ENCODE results near the gene ADGRG3. TPM values are rescaled to one million over a fixed set of nuclear protein-coding genes. Genes with fewer than 3 reads are reported as not detected.

ADGRG3 gene
- total RNA-seq, 1 donor from 2014 or later: not detected

DNA sequence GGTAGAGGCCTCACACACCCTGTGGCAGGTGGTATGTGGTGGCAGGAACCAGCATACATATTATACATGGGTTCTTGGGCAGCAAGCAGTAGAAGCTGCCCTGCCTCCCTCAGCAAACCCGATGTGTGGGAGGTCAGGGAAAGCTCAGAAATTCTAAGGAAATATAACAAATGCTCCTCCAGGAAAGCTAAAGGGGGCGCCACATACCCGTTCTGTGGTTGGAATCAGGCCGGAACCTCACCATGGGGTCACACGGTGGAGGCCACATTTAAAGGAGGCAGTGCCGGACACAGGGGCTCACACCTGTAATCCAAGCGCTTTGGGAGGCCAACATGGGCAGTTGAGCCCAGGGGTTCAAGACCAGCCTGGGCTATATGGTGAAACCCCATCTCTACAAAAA is 55.1 kb downstream of the ADGRG3 start:
- Mint-ChIP-seq H3K9me3 (no peaks in the 10 kb centered on the region), H3K4me3 (no peak overlapping the region)

DNA sequence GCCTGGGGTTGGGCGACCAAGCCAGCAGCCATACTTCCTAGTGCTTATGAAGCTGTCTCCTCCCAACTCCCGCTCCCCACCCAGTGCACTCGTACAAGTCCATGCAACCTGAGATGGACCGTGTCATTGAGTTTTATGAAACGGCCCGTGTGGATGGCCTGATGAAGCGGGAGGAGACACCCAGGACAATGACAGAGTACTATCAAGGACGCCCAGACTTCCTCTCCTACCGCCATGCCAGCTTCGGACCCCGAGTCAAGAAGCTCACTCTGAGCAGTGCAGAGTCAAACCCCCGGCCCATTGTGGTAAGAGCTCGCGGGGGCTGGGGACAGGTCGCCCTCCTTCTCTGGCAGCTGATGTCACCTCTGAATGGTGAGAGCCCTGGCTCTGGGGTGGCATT is 56.4 kb downstream of the ADGRG3 start:
- no peak for DNase-seq (ENCODE audit: low read depth, low spot score)

More for the DNA sequence above, 55.1 kb downstream of the ADGRG3 start:
- Mint-ChIP-seq H3K36me3 (ENCODE audit: low read depth) (no peaks in the 10 kb centered on the region), H3K27ac (ENCODE audit: unreplicated experiment) (peak overlapping the region; percentile 14), H3K4me1 (no peaks in the 10 kb centered on the region), H3K27me3 (ENCODE audit: low read depth) (no peaks in the 10 kb centered on the region)
- DNase-seq (ENCODE audit: low read depth, low spot score): peak; percentile 38
- TF ChIP-seq, protein P1, sequence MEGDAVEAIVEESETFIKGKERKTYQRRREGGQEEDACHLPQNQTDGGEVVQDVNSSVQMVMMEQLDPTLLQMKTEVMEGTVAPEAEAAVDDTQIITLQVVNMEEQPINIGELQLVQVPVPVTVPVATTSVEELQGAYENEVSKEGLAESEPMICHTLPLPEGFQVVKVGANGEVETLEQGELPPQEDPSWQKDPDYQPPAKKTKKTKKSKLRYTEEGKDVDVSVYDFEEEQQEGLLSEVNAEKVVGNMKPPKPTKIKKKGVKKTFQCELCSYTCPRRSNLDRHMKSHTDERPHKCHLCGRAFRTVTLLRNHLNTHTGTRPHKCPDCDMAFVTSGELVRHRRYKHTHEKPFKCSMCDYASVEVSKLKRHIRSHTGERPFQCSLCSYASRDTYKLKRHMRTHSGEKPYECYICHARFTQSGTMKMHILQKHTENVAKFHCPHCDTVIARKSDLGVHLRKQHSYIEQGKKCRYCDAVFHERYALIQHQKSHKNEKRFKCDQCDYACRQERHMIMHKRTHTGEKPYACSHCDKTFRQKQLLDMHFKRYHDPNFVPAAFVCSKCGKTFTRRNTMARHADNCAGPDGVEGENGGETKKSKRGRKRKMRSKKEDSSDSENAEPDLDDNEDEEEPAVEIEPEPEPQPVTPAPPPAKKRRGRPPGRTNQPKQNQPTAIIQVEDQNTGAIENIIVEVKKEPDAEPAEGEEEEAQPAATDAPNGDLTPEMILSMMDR (conservative IDR thresholded peaks at IDR 0.05): peak; percentile 46

DNA sequence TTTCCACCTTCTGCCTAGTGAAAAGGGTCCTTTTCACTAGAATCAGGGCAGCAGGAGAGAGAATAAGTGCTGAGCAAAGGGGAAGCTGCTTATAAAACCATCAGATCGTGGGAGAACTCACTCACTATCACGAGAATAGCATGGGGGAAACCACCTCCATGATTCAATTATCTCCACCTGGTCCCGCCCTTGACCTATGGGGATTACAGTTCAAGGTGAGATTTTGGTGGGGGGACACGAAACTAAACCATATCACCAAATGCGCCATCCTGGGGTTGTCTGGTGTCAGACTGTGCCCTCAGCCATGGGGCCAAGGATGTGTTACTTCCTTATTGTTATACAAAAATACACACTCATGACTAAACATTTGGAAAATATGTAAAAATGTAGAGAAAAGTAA is 57.0 kb downstream of the ADGRG3 start:
- no peak overlapping the region for H3K27ac Mint-ChIP-seq (ENCODE audit: unreplicated experiment)
- no peaks in the 10 kb centered on the region for H3K4me1 Mint-ChIP-seq
- TF ChIP-seq, protein P1 (conservative IDR thresholded peaks at IDR 0.05): no peak
- no peaks in the 10 kb centered on the region for H3K9me3 Mint-ChIP-seq
- no peak overlapping the region for H3K4me3 Mint-ChIP-seq
- H3K36me3 Mint-ChIP-seq (ENCODE audit: low read depth): no peaks in the 10 kb centered on the region
- DNase-seq (ENCODE audit: low read depth, low spot score): no peak
- no peaks in the 10 kb centered on the region for H3K27me3 Mint-ChIP-seq (ENCODE audit: low read depth)

More for the DNA sequence above, 56.4 kb downstream of the ADGRG3 start:
- H3K27ac Mint-ChIP-seq (ENCODE audit: unreplicated experiment): no peak overlapping the region
- H3K9me3 Mint-ChIP-seq: no peaks in the 10 kb centered on the region
- TF ChIP-seq, protein P1 (conservative IDR thresholded peaks at IDR 0.05): no peak
- no peaks in the 10 kb centered on the region for H3K27me3 Mint-ChIP-seq (ENCODE audit: low read depth)
- no peaks in the 10 kb centered on the region for H3K36me3 Mint-ChIP-seq (ENCODE audit: low read depth)
- no peak overlapping the region for H3K4me3 Mint-ChIP-seq
- no peaks in the 10 kb centered on the region for H3K4me1 Mint-ChIP-seq

DNA sequence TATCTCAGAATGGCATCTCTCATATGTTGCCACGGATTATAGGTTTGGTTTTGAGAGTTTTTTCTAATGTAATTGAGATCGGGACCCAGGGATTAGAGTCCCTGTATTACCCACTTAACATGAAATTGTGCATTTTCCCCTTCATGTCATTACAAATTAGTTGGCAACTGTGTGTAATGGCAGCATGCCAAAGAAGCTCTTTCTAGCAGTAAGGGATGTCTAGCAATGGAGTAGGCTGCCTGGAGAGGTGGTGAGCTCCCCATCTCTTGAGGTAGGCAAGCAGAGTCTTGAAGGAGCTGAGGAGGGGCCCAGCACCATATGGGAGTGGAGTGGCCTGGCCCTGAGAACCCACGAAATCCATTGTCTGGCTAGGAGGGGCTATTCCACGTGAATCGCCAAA is 57.4 kb downstream of the ADGRG3 start:
- Mint-ChIP-seq H3K9me3 (no peaks in the 10 kb centered on the region), H3K36me3 (ENCODE audit: low read depth) (no peaks in the 10 kb centered on the region), H3K27me3 (ENCODE audit: low read depth) (no peaks in the 10 kb centered on the region), H3K27ac (ENCODE audit: unreplicated experiment) (no peak overlapping the region), H3K4me1 (no peaks in the 10 kb centered on the region), H3K4me3 (no peak overlapping the region)
- TF ChIP-seq, protein P1 (conservative IDR thresholded peaks at IDR 0.05): no peak
- no peak for DNase-seq (ENCODE audit: low read depth, low spot score)

DNA sequence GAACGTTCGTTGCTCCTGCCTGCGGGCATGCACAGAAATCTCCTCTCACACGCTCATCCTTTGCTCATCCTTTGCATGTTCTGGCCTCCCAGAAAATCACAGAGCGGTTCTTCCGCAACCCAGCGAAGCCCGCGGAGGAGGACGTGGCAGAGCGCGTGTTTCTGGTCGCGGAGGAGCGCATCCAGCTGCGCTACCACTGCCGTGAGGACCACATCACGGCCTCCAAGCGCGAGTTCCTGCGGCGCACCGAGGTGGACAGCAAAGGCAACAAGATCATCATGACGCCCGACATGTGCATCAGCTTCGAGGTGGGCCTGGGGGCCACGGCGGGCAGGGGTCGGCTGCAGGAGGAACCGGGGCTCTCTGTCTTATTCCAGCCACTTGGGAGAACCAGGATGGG is 57.9 kb downstream of the ADGRG3 start:
- H3K27ac Mint-ChIP-seq (ENCODE audit: unreplicated experiment): no peak overlapping the region
- no peaks in the 10 kb centered on the region for H3K27me3 Mint-ChIP-seq (ENCODE audit: low read depth)
- no peak for DNase-seq (ENCODE audit: low read depth, low spot score)
- H3K4me1 Mint-ChIP-seq: no peaks in the 10 kb centered on the region
- H3K4me3 Mint-ChIP-seq: no peak overlapping the region
- TF ChIP-seq, protein P1 (conservative IDR thresholded peaks at IDR 0.05): no peak
- no peaks in the 10 kb centered on the region for H3K36me3 Mint-ChIP-seq (ENCODE audit: low read depth)
- no peaks in the 10 kb centered on the region for H3K9me3 Mint-ChIP-seq
